Measurements from ENCODE around the gene KRT85. TPM values are rescaled to one million over a fixed set of nuclear protein-coding genes. Genes with fewer than 3 reads are reported as not detected.

The KRT85 gene
- total and polyA plus RNA-seq, 12 donors, result not detected

DNA sequence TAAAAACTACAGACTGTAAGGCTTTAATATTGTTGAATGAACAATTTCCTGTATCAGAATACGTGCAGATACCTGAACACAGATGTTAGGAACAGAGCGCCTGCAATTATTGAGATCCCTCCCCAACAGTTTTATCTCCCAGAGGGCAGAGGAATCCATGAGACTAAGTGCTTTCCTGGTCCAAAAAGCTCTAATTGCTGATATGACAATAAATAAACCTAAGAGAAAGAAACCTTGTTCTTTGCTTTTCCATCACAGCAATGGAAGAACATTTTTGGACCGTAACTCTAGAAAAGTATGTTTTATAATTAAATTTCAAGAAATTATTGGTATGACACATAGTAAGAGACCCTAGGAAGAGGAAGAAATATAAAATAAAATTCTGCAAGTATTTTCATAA is 33.1 kb downstream of the KRT85 start:
- DNase-seq, result no peak
- no peak overlapping the region for H3K27ac ChIP-seq
- H3K27me3 ChIP-seq, result no peaks in the 10 kb centered on the region
- no peaks in the 10 kb centered on the region for H3K4me1 ChIP-seq (replicated peaks in 1 of 2)
- TF ChIP-seq CTCF (IDR thresholded peaks at IDR 0.05), result no peak
- TF ChIP-seq POLR2A (IDR thresholded peaks at IDR 0.05), result no peak
- intact Hi-C loops (cut with DNase I), result no loop called here
- no peaks in the 10 kb centered on the region for H3K36me3 ChIP-seq (replicated peaks in 1 of 2)
- no peak overlapping the region for H3K4me3 ChIP-seq
- WGBS, 4 donors, result 91 to 93% (median 92%) methylated on average over 3 of the region's 3 CpGs
- peaks cover 0 to 4% (median 0%) of the 10 kb centered on the region in 3 donors for H3K9me3 ChIP-seq (replicated peaks in 1 of 3)

- TF ChIP-seq CTCF (IDR thresholded peaks at IDR 0.05), result no peak
- no peak for TF ChIP-seq POLR2A (IDR thresholded peaks at IDR 0.05)
- no peak for DNase-seq
- Histone ChIP-seq H3K9me3 (replicated peaks in 1 of 3) (peaks cover 0 to 4% (median 0%) of the 10 kb centered on the region in 3 donors), H3K36me3 (replicated peaks in 1 of 2) (no peaks in the 10 kb centered on the region), H3K27ac (no peak overlapping the region), H3K4me1 (replicated peaks in 1 of 2) (no peaks in the 10 kb centered on the region), H3K27me3 (peaks cover 1% of the 10 kb centered on the region), H3K4me3 (no peak overlapping the region)
- intact Hi-C loops (cut with DNase I), result no loop called here
- 40 to 63% (median 44%) methylated on average over 3 of the region's 3 CpGs for WGBS, 4 donors
These were observed 34.0 kb downstream of the KRT85 start for GRCh38 chr12:52333321-52333720.

DNA sequence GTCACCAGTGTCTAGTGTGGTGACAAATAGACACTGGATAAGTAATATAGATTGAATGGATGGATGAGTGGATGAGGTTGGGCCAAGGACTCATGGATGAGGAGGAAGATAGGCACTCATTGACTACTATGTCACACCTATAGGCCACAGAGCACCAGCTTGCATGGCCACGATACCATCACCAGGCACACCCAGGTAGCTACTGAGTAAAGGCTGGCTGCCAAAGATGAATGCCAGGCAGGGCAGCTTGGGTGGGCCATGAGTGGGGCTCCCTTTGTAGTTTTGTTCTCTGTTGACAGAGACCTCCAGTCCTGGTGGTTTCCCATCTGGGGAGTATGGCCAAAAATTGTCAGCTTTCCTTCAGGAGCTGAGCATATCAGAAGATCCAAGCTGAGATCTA is 34.9 kb downstream of the KRT85 start:
- DNase-seq, result no peak
- WGBS, 4 donors, result 86 to 100% (median 94%) methylated on average over 1 of the region's 1 CpG
- Histone ChIP-seq H3K27ac (no peak overlapping the region), H3K4me3 (no peak overlapping the region), H3K36me3 (replicated peaks in 1 of 2) (no peaks in the 10 kb centered on the region), H3K27me3 (peaks cover 4% of the 10 kb centered on the region), H3K9me3 (replicated peaks in 1 of 3) (peaks cover 0 to 4% (median 0%) of the 10 kb centered on the region in 3 donors), H3K4me1 (replicated peaks in 1 of 2) (no peaks in the 10 kb centered on the region)
- no peak for TF ChIP-seq CTCF (IDR thresholded peaks at IDR 0.05)
- no peak for TF ChIP-seq POLR2A (IDR thresholded peaks at IDR 0.05)
- intact Hi-C loops (cut with DNase I), result no loop called here

DNA sequence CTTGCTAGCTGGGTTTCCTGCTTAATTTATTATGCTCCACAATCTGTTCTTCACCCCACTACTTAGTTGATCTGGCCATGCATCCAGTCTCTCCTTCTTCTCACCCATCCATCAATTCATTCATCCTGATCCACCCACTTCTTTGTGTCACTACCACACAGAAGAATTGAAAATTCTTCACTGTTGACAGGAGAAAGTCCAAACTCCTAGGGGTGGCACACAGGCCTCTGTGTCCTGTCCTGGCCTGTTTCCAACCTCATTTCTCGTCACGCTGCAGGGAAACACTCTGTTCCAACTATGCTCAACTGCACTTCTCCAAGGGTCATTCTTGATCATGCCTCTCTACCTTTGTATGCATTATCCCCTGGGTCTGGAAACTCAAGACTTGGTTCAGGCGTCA is 35.4 kb downstream of the KRT85 start:
- Histone ChIP-seq H3K4me3 (no peak overlapping the region), H3K27me3 (peaks cover 4% of the 10 kb centered on the region), H3K36me3 (replicated peaks in 1 of 2) (no peaks in the 10 kb centered on the region), H3K27ac (no peak overlapping the region), H3K4me1 (replicated peaks in 1 of 2) (no peaks in the 10 kb centered on the region), H3K9me3 (replicated peaks in 1 of 3) (peaks cover 0 to 3% (median 0%) of the 10 kb centered on the region in 3 donors)
- no peak for DNase-seq
- 75 to 97% (median 81%) methylated on average over 3 of the region's 3 CpGs for WGBS, 4 donors
- intact Hi-C loops (cut with DNase I), result no loop called here
- no peak for TF ChIP-seq CTCF (IDR thresholded peaks at IDR 0.05)
- TF ChIP-seq POLR2A (IDR thresholded peaks at IDR 0.05), result no peak

Data from adrenal gland (tissue), 12 donors.